H9 (cell line): ENCODE results near the gene VAPA. TPM values are rescaled to one million over a fixed set of nuclear protein-coding genes. Genes with fewer than 3 reads are reported as not detected.

Experiments used
- DNase-seq: peaks from one replicate; pipeline ENCODE4 v3.0.0-alpha.2; 2017
- H2AFZ ChIP-seq: one replicate; pipeline ENCODE4 v1.6.1; 2013; ENCODE audit warnings: mild to moderate bottlenecking, low read length, control low read depth, moderate library complexity
- H2AK5ac ChIP-seq: 2 replicates; pipeline ENCODE4 v1.6.1; 2013; ENCODE audit warnings: low read length, control low read depth, mixed read lengths; ENCODE audit not compliant: insufficient read length
- H2BK120ac ChIP-seq: one replicate; pipeline ENCODE4 v1.6.1; 2013; ENCODE audit warnings: low read depth, mild to moderate bottlenecking, low read length, control low read depth, inconsistent platforms; ENCODE audit not compliant: poor library complexity, severe bottlenecking
- H2BK12ac ChIP-seq: 2 replicates; pipeline ENCODE4 v1.6.1; 2013; ENCODE audit warnings: low read length, control low read depth, mixed read lengths, low read depth; ENCODE audit not compliant: insufficient read length
- H2BK15ac ChIP-seq: 2 replicates; pipeline ENCODE4 v1.6.1; 2013; ENCODE audit warnings: low read depth, low read length, control low read depth
- H2BK20ac ChIP-seq: one replicate; pipeline ENCODE4 v1.6.1; 2013; ENCODE audit warnings: low read depth, mild to moderate bottlenecking, low read length, control low read depth, inconsistent platforms; ENCODE audit not compliant: poor library complexity, severe bottlenecking
- H2BK5ac ChIP-seq: 2 replicates; pipeline ENCODE4 v1.6.1; 2013; ENCODE audit warnings: low read length, control low read depth, mixed read lengths; ENCODE audit not compliant: insufficient read length
- H3K14ac ChIP-seq: 2 replicates; pipeline ENCODE4 v1.6.1; 2013; ENCODE audit warnings: low read length, control low read depth; ENCODE audit not compliant: insufficient read depth
- H3K18ac ChIP-seq: 2 replicates; pipeline ENCODE4 v1.6.1; 2013; ENCODE audit warnings: low read depth, mild to moderate bottlenecking, mixed read lengths, low read length, control low read depth; ENCODE audit not compliant: insufficient read length
- H3K23ac ChIP-seq: 2 replicates; pipeline ENCODE4 v1.6.1; 2013; ENCODE audit warnings: low read length, control low read depth, mixed read lengths, low read depth; ENCODE audit not compliant: insufficient read length
- H3K23me2 ChIP-seq: 2 replicates; pipeline ENCODE4 v1.6.1; 2013; ENCODE audit warnings: low read depth, mild to moderate bottlenecking, mixed read lengths, low read length, control low read depth; ENCODE audit not compliant: insufficient read length, poor library complexity, severe bottlenecking
- H3K27ac ChIP-seq: 2 replicates; pipeline ENCODE4 v1.5.1; 2013; ENCODE audit warnings: low read length, control low read depth, mixed read lengths, low read depth; ENCODE audit not compliant: insufficient read length
- H3K27me3 ChIP-seq: 2 replicates; pipeline ENCODE4 v1.6.1; 2013; ENCODE audit warnings: low read length, control low read depth, inconsistent platforms; ENCODE audit not compliant: insufficient read depth
- H3K4ac ChIP-seq: 2 replicates; pipeline ENCODE4 v1.6.1; 2013; ENCODE audit warnings: low read depth, mild to moderate bottlenecking, control low read depth, inconsistent platforms, low read length, moderate library complexity
- H3K4me1 ChIP-seq: 2 replicates; pipeline ENCODE4 v1.6.1; 2013; ENCODE audit warnings: low read length, control low read depth, inconsistent platforms; ENCODE audit not compliant: insufficient read depth
- H3K4me2 ChIP-seq: 2 replicates; pipeline ENCODE4 v1.6.1; 2013; ENCODE audit warnings: low read length, control low read depth, mixed read lengths; ENCODE audit not compliant: insufficient read length, insufficient read depth
- H3K56ac ChIP-seq: 2 replicates; pipeline ENCODE4 v1.6.1; 2013; ENCODE audit warnings: low read depth, mild to moderate bottlenecking, mixed read lengths, low read length, control low read depth; ENCODE audit not compliant: insufficient read length
- H3K79me1 ChIP-seq: 2 replicates; pipeline ENCODE4 v1.6.1; 2013; ENCODE audit warnings: low read depth, mild to moderate bottlenecking, moderate library complexity, low read length, control low read depth, inconsistent platforms; ENCODE audit not compliant: insufficient read depth, poor library complexity, severe bottlenecking
- H3K79me2 ChIP-seq: 2 replicates; pipeline ENCODE4 v1.6.1; 2013; ENCODE audit warnings: low read length, control low read depth, inconsistent platforms; ENCODE audit not compliant: insufficient read depth
- H3K9ac ChIP-seq: 2 replicates; pipeline ENCODE4 v1.6.1; 2013; ENCODE audit warnings: low read length, control low read depth, mixed read lengths; ENCODE audit not compliant: insufficient read length; ENCODE audit errors: extremely low read depth
- H3K9me3 ChIP-seq: one replicate; pipeline ENCODE4 v1.6.1; 2013; ENCODE audit warnings: low read depth, low read length, inconsistent platforms; ENCODE audit not compliant: control insufficient read depth
- H3T11ph ChIP-seq: one replicate; pipeline ENCODE4 v1.6.1; 2013; ENCODE audit warnings: mild to moderate bottlenecking, low read length, control low read depth, inconsistent platforms
- H4K20me1 ChIP-seq: one replicate; pipeline ENCODE4 v1.6.1; 2013; ENCODE audit not compliant: control insufficient read depth, insufficient read length, insufficient read depth
- H4K5ac ChIP-seq: 2 replicates; pipeline ENCODE4 v1.6.1; 2013; ENCODE audit warnings: low read depth, mild to moderate bottlenecking, mixed read lengths, low read length, control low read depth; ENCODE audit not compliant: insufficient read length
- H4K8ac ChIP-seq: replicated peaks from 2 replicates; pipeline ENCODE4 v1.6.1; 2013; ENCODE audit warnings: low read length, control low read depth, mixed read lengths, low read depth; ENCODE audit not compliant: insufficient read length
- H4K91ac ChIP-seq: 2 replicates; pipeline ENCODE4 v1.6.1; 2013; ENCODE audit warnings: low read depth, mild to moderate bottlenecking, moderate library complexity, mixed read lengths, low read length, control low read depth; ENCODE audit not compliant: insufficient read length
- H3K27ac Mint-ChIP-seq, 3 experiments: 2 replicates in 2 of 3; 3 replicates in 1 of 3; pipeline ENCODE4 v1.8.0; 2020 to 2021; ENCODE audit warnings: mixed read lengths in 3 of 3, mild to moderate bottlenecking in 1 of 3, moderate library complexity in 1 of 3
- H3K27me3 Mint-ChIP-seq: 2 replicates; pipeline ENCODE4 v1.8.0; 2021; ENCODE audit warnings: low read depth, mild to moderate bottlenecking, moderate library complexity, mixed read lengths
- H3K36me3 Mint-ChIP-seq, 3 experiments: 2 replicates in 2 of 3; 3 replicates in 1 of 3; pipeline ENCODE4 v1.8.0; 2020 to 2021; ENCODE audit warnings: low read depth in 3 of 3, mixed read lengths in 3 of 3; ENCODE audit not compliant: insufficient read depth in 1 of 3
- H3K4me1 Mint-ChIP-seq, 2 experiments: 2 replicates each; pipeline ENCODE4 v1.8.0; 2020; ENCODE audit warnings: mixed read lengths in 2 of 2
- H3K4me3 Mint-ChIP-seq, 2 experiments: 2 replicates in 1 of 2; 3 replicates in 1 of 2; pipeline ENCODE4 v1.8.0; 2020 to 2021; ENCODE audit warnings: mild to moderate bottlenecking in 2 of 2, mixed read lengths in 2 of 2, moderate library complexity in 1 of 2
- H3K9me3 Mint-ChIP-seq, 2 experiments: 2 replicates in 1 of 2; 3 replicates in 1 of 2; pipeline ENCODE4 v1.8.0; 2020; ENCODE audit warnings: mild to moderate bottlenecking in 2 of 2, mixed read lengths in 2 of 2, moderate library complexity in 1 of 2
- WGBS: extraction: QIAGEN DNeasy Blood & Tissue Kit; methylation state at CpG from one replicate; pipeline ENCODE4 v1.1.7; 2013; ENCODE audit warnings: missing lambda C conversion rate, low lambda C conversion rate, mixed read lengths; ENCODE audit not compliant: insufficient read length; ENCODE audit errors: extremely low coverage; 5-methylcytosine and 5-hydroxymethylcytosine counted together
- total RNA-seq: library from RNA; stranded (reverse); gene quantifications from 2 replicates; pipeline ENCODE4 v1.2.1, GENCODE V29; 2021
- TF ChIP-seq, protein P1 (sequence below): fragments of 200-600 bp; sonication (generic); conservative IDR thresholded peaks from 3 replicates; pipeline ENCODE4 v1.8.0; 2021; ENCODE audit warnings: antibody characterized with exemption, mild to moderate bottlenecking

VAPA gene
- total RNA-seq, 1 experiment from 2014 or later: 141 TPM

DNA sequence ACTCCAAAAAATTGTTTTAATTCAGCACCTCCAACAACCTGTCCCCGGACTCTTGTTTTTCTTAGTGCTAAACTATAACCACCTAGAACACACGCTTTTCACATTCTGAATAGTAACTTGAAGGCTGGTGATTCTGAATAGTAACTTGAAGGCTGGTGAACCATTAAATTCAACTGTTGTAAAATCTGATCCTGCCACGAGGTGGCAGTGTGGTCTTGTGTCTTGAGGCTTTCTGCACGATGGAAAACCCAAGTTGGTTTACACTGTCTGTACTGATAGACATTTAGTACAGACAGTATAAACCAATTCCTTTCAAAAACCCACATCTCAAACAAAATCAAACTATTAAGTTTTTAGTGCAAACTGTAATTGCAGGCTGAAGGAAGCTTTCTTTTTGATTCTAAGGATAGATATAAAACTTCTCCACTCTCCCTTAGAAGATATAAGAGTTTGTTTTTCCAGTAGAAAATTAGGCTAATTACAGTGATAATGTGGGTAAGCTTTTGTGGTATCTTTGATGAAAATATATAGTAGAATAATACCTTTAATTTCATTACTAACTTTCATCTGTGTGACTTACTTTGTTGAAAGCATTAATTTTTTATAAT is 57.6 kb downstream of the VAPA start:
- Histone ChIP-seq H4K91ac (no peak overlapping the region), H4K8ac (no peak overlapping the region), H3K4me2 (no peak overlapping the region), H3T11ph (no peak overlapping the region), H3K79me2 (no peaks in the 10 kb centered on the region), H3K14ac (no peak overlapping the region), H3K23ac (no peak overlapping the region), H3K9ac (no peak overlapping the region), H4K5ac (no peak overlapping the region), H2BK20ac (no peak overlapping the region), H2BK120ac (no peak overlapping the region), H3K27ac (no peak overlapping the region), H3K56ac (no peak overlapping the region), H2BK12ac (no peak overlapping the region), H3K9me3 (no peaks in the 10 kb centered on the region), H3K4me1 (no peaks in the 10 kb centered on the region; the same call in 1 of the 2 replicates), H2AK5ac (no peak overlapping the region), H2BK5ac (no peak overlapping the region), H3K23me2 (no peaks in the 10 kb centered on the region), H3K79me1 (no peaks in the 10 kb centered on the region), H3K18ac (no peak overlapping the region), H2AFZ (no peak overlapping the region), H3K4ac (no peak overlapping the region), H2BK15ac (no peak overlapping the region), H3K27me3 (no peaks in the 10 kb centered on the region), H4K20me1 (no peaks in the 10 kb centered on the region)
- Mint-ChIP-seq H3K9me3 (peaks cover 23 to 24% of the 10 kb centered on the region in 2 experiments), H3K4me3 (no peak overlapping the region), H3K27ac (no peak overlapping the region), H3K36me3 (peaks cover 7 to 21% (median 11%) of the 10 kb centered on the region in 3 experiments; a peak in 6 of 7 replicates), H3K27me3 (no peaks in the 10 kb centered on the region; the same call in 1 of the 2 replicates), H3K4me1 (peaks cover 13 to 21% of the 10 kb centered on the region in 2 experiments)
- no CpG with 5 or more reads among the region's 4 CpGs for WGBS
- peak; percentile 65 for DNase-seq
- TF ChIP-seq, protein P1, sequence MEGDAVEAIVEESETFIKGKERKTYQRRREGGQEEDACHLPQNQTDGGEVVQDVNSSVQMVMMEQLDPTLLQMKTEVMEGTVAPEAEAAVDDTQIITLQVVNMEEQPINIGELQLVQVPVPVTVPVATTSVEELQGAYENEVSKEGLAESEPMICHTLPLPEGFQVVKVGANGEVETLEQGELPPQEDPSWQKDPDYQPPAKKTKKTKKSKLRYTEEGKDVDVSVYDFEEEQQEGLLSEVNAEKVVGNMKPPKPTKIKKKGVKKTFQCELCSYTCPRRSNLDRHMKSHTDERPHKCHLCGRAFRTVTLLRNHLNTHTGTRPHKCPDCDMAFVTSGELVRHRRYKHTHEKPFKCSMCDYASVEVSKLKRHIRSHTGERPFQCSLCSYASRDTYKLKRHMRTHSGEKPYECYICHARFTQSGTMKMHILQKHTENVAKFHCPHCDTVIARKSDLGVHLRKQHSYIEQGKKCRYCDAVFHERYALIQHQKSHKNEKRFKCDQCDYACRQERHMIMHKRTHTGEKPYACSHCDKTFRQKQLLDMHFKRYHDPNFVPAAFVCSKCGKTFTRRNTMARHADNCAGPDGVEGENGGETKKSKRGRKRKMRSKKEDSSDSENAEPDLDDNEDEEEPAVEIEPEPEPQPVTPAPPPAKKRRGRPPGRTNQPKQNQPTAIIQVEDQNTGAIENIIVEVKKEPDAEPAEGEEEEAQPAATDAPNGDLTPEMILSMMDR: peak; percentile 89
